Smooth muscle cell (in vitro differentiated cells): ENCODE results near the gene ASMT. TPM values are rescaled to one million over a fixed set of nuclear protein-coding genes. Genes with fewer than 3 reads are reported as not detected.
"Not testable (repeated sequence)": the region's sequence is repeated elsewhere in the genome, so short reads cannot be mapped to it uniquely, and the experiment has no call there.

ENCODE experiments used
- DNase-seq: peaks from one replicate; lab custom pipeline; 2025; ENCODE audit not compliant: unreplicated experiment; lab: John Stamatoyannopoulos, UW
- H2AFZ ChIP-seq: fragments of 200-600 bp; sonication (generic); 2 replicates; pipeline ENCODE4 v1.6.0; 2016; ENCODE audit warnings: antibody characterized with exemption, low read depth, mild to moderate bottlenecking
- H3F3A ChIP-seq: fragments of 200-600 bp; sonication (generic); 2 replicates; pipeline ENCODE4 v1.6.0; 2017; ENCODE audit warnings: antibody characterized with exemption, low read depth
- H3K27ac ChIP-seq: fragments of 200-600 bp; sonication (generic); 2 replicates; pipeline ENCODE4 v1.5.1; 2016; ENCODE audit warnings: low read depth, mild to moderate bottlenecking
- H3K27me3 ChIP-seq: fragments of 200-600 bp; sonication (generic); 2 replicates; pipeline ENCODE4 v1.6.1; 2016; ENCODE audit warnings: low read depth, mild to moderate bottlenecking
- H3K36me3 ChIP-seq: fragments of 200-600 bp; sonication (generic); 2 replicates; pipeline ENCODE4 v1.5.1; 2016; ENCODE audit warnings: low read depth
- H3K4me1 ChIP-seq: fragments of 200-600 bp; sonication (generic); 2 replicates; pipeline ENCODE4 v1.5.1; 2016; ENCODE audit warnings: low read depth
- H3K4me2 ChIP-seq: fragments of 200-600 bp; sonication (generic); 2 replicates; pipeline ENCODE4 v1.6.0; 2016; ENCODE audit warnings: mild to moderate bottlenecking
- H3K4me3 ChIP-seq: fragments of 200-600 bp; sonication (generic); 2 replicates; pipeline ENCODE4 v1.5.1; 2016; ENCODE audit warnings: mild to moderate bottlenecking
- H3K79me2 ChIP-seq: fragments of 200-600 bp; sonication (generic); 2 replicates; pipeline ENCODE4 v1.6.0; 2016; ENCODE audit warnings: low read depth, mild to moderate bottlenecking
- H3K9ac ChIP-seq: fragments of 200-600 bp; sonication (generic); 2 replicates; pipeline ENCODE4 v1.6.0; 2016; ENCODE audit warnings: low read depth
- H3K9me3 ChIP-seq: fragments of 200-600 bp; sonication (generic); replicated peaks from 2 replicates; pipeline ENCODE4 v1.5.1; 2016; ENCODE audit warnings: low read depth
- H4K20me1 ChIP-seq: fragments of 200-600 bp; sonication (generic); 2 replicates; pipeline ENCODE4 v1.6.0; 2016; ENCODE audit warnings: low read depth
- CTCF ChIP-seq: fragments of 200-600 bp; sonication (generic); IDR thresholded peaks from 2 replicates; pipeline ENCODE4 v1.5.1; 2017; ENCODE audit warnings: borderline replicate concordance, mild to moderate bottlenecking, antibody characterized with exemption; ENCODE audit not compliant: insufficient read depth, poor library complexity, severe bottlenecking
- WGBS: methylation state at CpG from one replicate; pipeline ENCODE4 v1.1.7; 2016; ENCODE audit warnings: low lambda C conversion rate; 5-methylcytosine and 5-hydroxymethylcytosine counted together
- polyA plus RNA-seq: library from polyadenylated mRNA; unstranded; fragments of >200 nt; fragmentation: Nextera tagmentation; extraction: Ambion mirVana; gene quantifications from 2 replicates; pipeline ENCODE4 v1.2.1, GENCODE V29; 2016
- total RNA-seq: library from RNA; depleted of rRNA; stranded (reverse); fragments of >200 nt; gene quantifications from 2 replicates; pipeline ENCODE4 v1.2.3, GENCODE V29; 2014

ASMT gene
- total and polyA plus RNA-seq, 2 experiments from 2014 or later = 0.41 TPM; not detected in 1

DNA sequence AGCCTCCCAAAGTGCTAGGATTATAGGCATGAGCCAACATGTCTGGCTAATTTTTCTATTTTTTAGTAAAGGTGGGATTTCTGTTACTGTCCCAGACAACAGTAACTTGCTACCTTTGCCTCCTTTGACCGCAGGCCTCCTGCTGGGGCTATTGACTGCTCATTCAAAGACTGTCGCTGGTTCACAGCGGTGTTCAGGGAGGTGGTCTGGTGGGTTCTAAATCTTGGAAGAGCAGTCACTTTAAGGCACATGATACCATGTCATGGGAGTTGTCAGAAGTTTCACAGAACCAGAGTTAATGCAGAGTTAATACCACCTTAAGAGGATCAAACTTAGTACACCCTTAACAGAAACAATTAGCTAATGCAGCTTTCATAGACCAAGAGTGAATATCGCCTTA, 3.8 kb downstream of the ASMT start:
- Histone ChIP-seq H3K4me1 (no peaks in the 10 kb centered on the region), H3K79me2 (no peaks in the 10 kb centered on the region), H3K9ac (no peak overlapping the region), H2AFZ (no peak overlapping the region), H3K4me3 (no peak overlapping the region), H3K27ac (no peak overlapping the region), H3K4me2 (no peak overlapping the region), H3K36me3 (no peaks in the 10 kb centered on the region), H3K27me3 (no peaks in the 10 kb centered on the region), H3K9me3 (no peaks in the 10 kb centered on the region), H4K20me1 (no peaks in the 10 kb centered on the region), H3F3A (no peaks in the 10 kb centered on the region)
- TF ChIP-seq CTCF = no peak
- 61% methylated on average over 4 of the region's 4 CpGs for WGBS
- no peak for DNase-seq

- Histone ChIP-seq H3K27me3 (no peaks in the 10 kb centered on the region), H3K36me3 (no peaks in the 10 kb centered on the region), H2AFZ (no peak overlapping the region), H3K4me2 (no peak overlapping the region), H3K9me3 (no peaks in the 10 kb centered on the region), H3K4me1 (no peaks in the 10 kb centered on the region), H3K27ac (no peak overlapping the region), H3F3A (no peaks in the 10 kb centered on the region), H4K20me1 (no peaks in the 10 kb centered on the region), H3K9ac (no peak overlapping the region), H3K4me3 (no peak overlapping the region), H3K79me2 (no peaks in the 10 kb centered on the region)
- TF ChIP-seq CTCF = no peak
- DNase-seq = no peak
- 91% methylated on average over 21 of the region's 21 CpGs for WGBS
These were observed 8.8 kb downstream of the ASMT start for GRCh38 chrX:1623691-1624090.

DNA sequence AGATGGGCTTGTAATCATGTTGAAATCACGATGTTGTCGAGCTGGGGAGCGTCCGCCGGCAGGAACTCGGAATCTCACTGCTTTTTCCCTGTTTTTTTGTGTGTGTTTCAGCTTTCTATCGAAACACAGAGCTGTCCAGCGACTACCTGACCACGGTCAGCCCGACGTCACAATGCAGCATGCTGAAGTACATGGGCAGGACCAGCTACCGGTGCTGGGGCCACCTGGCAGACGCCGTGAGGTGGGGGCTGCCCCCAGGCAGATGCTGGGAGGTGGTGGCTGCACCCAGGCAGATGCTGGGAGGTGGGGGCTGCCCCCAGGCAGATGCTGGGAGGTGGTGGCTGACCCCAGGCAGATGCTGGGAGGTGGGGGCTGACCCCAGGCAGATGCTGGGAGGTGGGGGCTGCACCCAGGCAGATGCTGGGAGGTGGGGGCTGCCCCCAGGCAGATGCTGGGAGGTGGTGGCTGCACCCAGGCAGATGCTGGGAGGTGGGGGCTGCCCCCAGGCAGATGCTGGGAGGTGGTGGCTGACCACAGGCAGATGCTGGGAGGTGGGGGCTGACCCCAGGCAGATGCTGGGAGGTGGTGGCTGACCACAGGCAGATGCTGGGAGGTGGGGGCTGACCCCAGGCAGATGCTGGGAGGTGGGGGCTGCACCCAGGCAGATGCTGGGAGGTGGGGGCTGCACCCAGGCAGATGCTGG, 9.4 kb downstream of the ASMT start:
- DNase-seq, H3K4me1 ChIP-seq, H3K27me3 ChIP-seq, H3K4me2 ChIP-seq, H3K9ac ChIP-seq, H3K4me3 ChIP-seq, H2AFZ ChIP-seq, H3K79me2 ChIP-seq, H3K36me3 ChIP-seq, H4K20me1 ChIP-seq, H3K9me3 ChIP-seq, H3F3A ChIP-seq, H3K27ac ChIP-seq: not testable (repeated sequence)
- WGBS = 93% methylated on average over 14 of the region's 14 CpGs

DNA sequence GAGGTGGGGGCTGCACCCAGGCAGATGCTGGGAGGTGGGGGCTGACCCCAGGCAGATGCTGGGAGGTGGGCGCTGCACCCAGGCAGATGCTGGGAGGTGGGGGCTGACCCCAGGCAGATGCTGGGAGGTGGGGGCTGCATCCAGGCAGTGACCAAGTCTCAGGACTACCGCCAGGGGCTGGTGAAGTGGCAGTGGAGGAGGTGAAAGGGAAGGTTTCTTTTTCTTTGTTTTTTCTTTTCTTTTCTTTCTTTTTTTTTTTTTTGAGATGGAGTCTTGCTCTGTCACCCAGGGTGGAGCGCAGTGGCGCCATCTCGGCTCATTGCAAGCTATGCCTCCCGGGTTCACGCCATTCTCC, 10.0 kb downstream of the ASMT start:
- H3K4me1 ChIP-seq, DNase-seq, H3K4me2 ChIP-seq, H3K9me3 ChIP-seq, H3K27me3 ChIP-seq, H3K4me3 ChIP-seq, H3K79me2 ChIP-seq, H4K20me1 ChIP-seq, H3K27ac ChIP-seq, H3K36me3 ChIP-seq, H2AFZ ChIP-seq, H3K9ac ChIP-seq, H3F3A ChIP-seq: not testable (repeated sequence)
- 83% methylated on average over 7 of the region's 7 CpGs for WGBS

- Histone ChIP-seq H2AFZ (no peak overlapping the region), H4K20me1 (no peaks in the 10 kb centered on the region), H3K4me1 (no peaks in the 10 kb centered on the region), H3K4me3 (no peak overlapping the region), H3K27ac (no peak overlapping the region), H3K9me3 (no peaks in the 10 kb centered on the region), H3F3A (no peaks in the 10 kb centered on the region), H3K79me2 (no peaks in the 10 kb centered on the region), H3K36me3 (no peaks in the 10 kb centered on the region), H3K27me3 (no peaks in the 10 kb centered on the region), H3K9ac (no peak overlapping the region), H3K4me2 (no peak overlapping the region)
- TF ChIP-seq CTCF = no peak
- WGBS = 86% methylated on average over 7 of the region's 7 CpGs
- no peak for DNase-seq
These were observed 14.4 kb downstream of the ASMT start for GRCh38 chrX:1629244-1629643.
